WTC11 (cell line): ENCODE data around the gene TIMELESS. TPM values are rescaled to one million over a fixed set of nuclear protein-coding genes. Genes with fewer than 3 reads are reported as not detected.
"Not testable (repeated sequence)": the region's sequence is repeated elsewhere in the genome, so short reads cannot be mapped to it uniquely, and the experiment has no call there.

Experiments
- ATAC-seq: fragments of 200-7000 bp; cut with Tn5 transposase; 2 replicates; pipeline ENCODE4 v1.10.0; 2021; ENCODE audit warnings: mild to moderate bottlenecking, moderate library complexity
- CTCF ChIA-PET: fragments of 300-600 bp; sonication (Branson Sonifier 250); formaldehyde crosslinking; loops from one replicate; lab custom pipeline; 2021; ENCODE audit warnings: antibody characterized with exemption; lab: Charles Lee
- POLR2A ChIA-PET: fragments of 350-600 bp; sonication (Branson Sonifier 250); formaldehyde crosslinking; loops from one replicate; lab custom pipeline; 2021; ENCODE audit warnings: antibody characterized with exemption; lab: Charles Lee
- DNase-seq: peaks from one replicate; pipeline ENCODE4 v3.0.0; 2021; ENCODE audit warnings: low spot score
- H3K27ac Mint-ChIP-seq: 2 replicates; pipeline ENCODE4 v1.8.0; 2021; ENCODE audit warnings: mixed read lengths
- H3K27me3 Mint-ChIP-seq: 2 replicates; pipeline ENCODE4 v1.8.0; 2021; ENCODE audit warnings: low read depth, mild to moderate bottlenecking, moderate library complexity, mixed read lengths
- H3K36me3 Mint-ChIP-seq: 2 replicates; pipeline ENCODE4 v1.8.0; 2021; ENCODE audit warnings: mixed read lengths
- H3K4me1 Mint-ChIP-seq: 2 replicates; pipeline ENCODE4 v1.8.0; 2022; ENCODE audit warnings: mixed read lengths
- H3K4me3 Mint-ChIP-seq: 2 replicates; pipeline ENCODE4 v1.8.0; 2021; ENCODE audit warnings: mild to moderate bottlenecking, moderate library complexity, mixed read lengths
- H3K9me3 Mint-ChIP-seq: 2 replicates; pipeline ENCODE4 v1.8.0; 2021; ENCODE audit warnings: mixed read lengths
- ERG ChIP-seq: fragments of 250-450 bp; sonication (Bioruptor Pico); IDR thresholded peaks from 2 replicates; pipeline ENCODE4 v1.8.0; 2021; ENCODE audit warnings: mild to moderate bottlenecking
- FOXP4 ChIP-seq: sonication (generic); formaldehyde crosslinking; IDR thresholded peaks from 2 replicates; pipeline ENCODE4 v1.8.0; 2022; ENCODE audit warnings: mild to moderate bottlenecking, missing genetic modification reagents
- IRF1 ChIP-seq: sonication (generic); formaldehyde crosslinking; IDR thresholded peaks from 2 replicates; pipeline ENCODE4 v1.8.0; 2023; ENCODE audit warnings: missing genetic modification reagents
- MLX ChIP-seq: sonication (generic); formaldehyde crosslinking; IDR thresholded peaks from 2 replicates; pipeline ENCODE4 v1.8.1; 2023; ENCODE audit warnings: mild to moderate bottlenecking, missing genetic modification reagents, moderate library complexity
- NFATC4 ChIP-seq: fragments of 250-450 bp; sonication (Bioruptor Pico); IDR thresholded peaks from 2 replicates; pipeline ENCODE4 v1.9.0; 2021; ENCODE audit warnings: mild to moderate bottlenecking
- NFYB ChIP-seq: sonication (generic); formaldehyde crosslinking; conservative IDR thresholded peaks from 2 replicates; pipeline ENCODE4 v1.8.0; 2022; ENCODE audit warnings: low read depth, missing genetic modification reagents
- OVOL2 ChIP-seq: fragments of 250-450 bp; sonication (Bioruptor Pico); IDR thresholded peaks from 2 replicates; pipeline ENCODE4 v1.9.0; 2021; ENCODE audit warnings: mild to moderate bottlenecking, borderline replicate concordance
- PREB ChIP-seq: sonication (generic); formaldehyde crosslinking; IDR thresholded peaks from 2 replicates; pipeline ENCODE4 v1.8.1; 2022; ENCODE audit warnings: mild to moderate bottlenecking, missing genetic modification reagents, moderate library complexity, borderline replicate concordance
- TEAD1 ChIP-seq: sonication (generic); formaldehyde crosslinking; IDR thresholded peaks from 2 replicates; pipeline ENCODE4 v1.8.0; 2022; ENCODE audit warnings: mild to moderate bottlenecking, missing genetic modification reagents
- ZBTB21 ChIP-seq: sonication (generic); formaldehyde crosslinking; IDR thresholded peaks from 2 replicates; pipeline ENCODE4 v1.8.1; 2023; ENCODE audit warnings: mild to moderate bottlenecking, missing genetic modification reagents, borderline replicate concordance
- ZNF423 ChIP-seq: fragments of 250-450 bp; sonication (Bioruptor Pico); IDR thresholded peaks from 2 replicates; pipeline ENCODE4 v2.1.2; 2022; ENCODE audit warnings: mild to moderate bottlenecking, moderate library complexity
- total RNA-seq: library from RNA; stranded (reverse); gene quantifications from 3 replicates; pipeline ENCODE4 v1.2.3, GENCODE V29; 2021

The TIMELESS gene
- total RNA-seq, 1 experiment from 2014 or later = 60.9 TPM

GRCh38 chr12:56451147-56451546, 1.9 kb upstream of the TIMELESS start (continued):
- TF ChIP-seq ZNF423 (CRISPR knock-in tag) = no peak
- no peak for TF ChIP-seq NFATC4
- TF ChIP-seq, all 79 proteins: peak for 0

- POLR2A ChIA-PET = interaction anchor here (1.0 to 3.1 kb wide), 3 partner anchors 10 to 261 kb away, joined by 4 to 15 read pairs (median 4); partner anchors contain the start of genes RNF41 and SMARCC2
- H3K9me3 Mint-ChIP-seq = peaks cover 8% of the 10 kb centered on the region; the same call in 1 of the 2 replicates
- ATAC-seq (no peak), DNase-seq (no peak)
- H3K36me3 Mint-ChIP-seq = peaks cover 15% of the 10 kb centered on the region
- no peak for TF ChIP-seq NFATC4
- peaks cover 34% of the 10 kb centered on the region for H3K4me1 Mint-ChIP-seq
- peaks cover 10% of the 10 kb centered on the region for H3K27me3 Mint-ChIP-seq
- CTCF ChIA-PET = interaction anchor here (0.6 to 3.5 kb wide), 11 partner anchors 9 to 1133 kb away, joined by 3 to 35 read pairs (median 5); partner anchors contain the start of genes CNPY2, ESYT1 and STAT2
- H3K27ac Mint-ChIP-seq = no peak overlapping the region
- peak overlapping the region; percentile 82; the same call in 1 of the 2 replicates for H3K4me3 Mint-ChIP-seq
Measured at GRCh38 chr12:56450241-56450640, 1.0 kb upstream of the TIMELESS start.

GRCh38 chr12:56449622-56449984, 377 bp upstream of the TIMELESS start:
- POLR2A ChIA-PET = interaction anchor here (0.6 to 3.1 kb wide), 8 partner anchors 11 to 322 kb away, joined by 3 to 19 read pairs (median 4); partner anchors contain the start of genes CNPY2, COQ10A, ESYT1 and RNF41
- DNase-seq (no peak), ATAC-seq (peak; percentile 2)
- CTCF ChIA-PET = interaction anchor here (0.6 to 3.5 kb wide), 11 partner anchors 10 to 260 kb away, joined by 3 to 35 read pairs (median 7); partner anchors contain the start of genes CNPY2, GLS2, SMARCC2 and STAT2
- TF ChIP-seq OVOL2 (CRISPR knock-in tag) = no peak
- no peak for TF ChIP-seq PREB (CRISPR knock-in tag)
- peak overlapping the region; percentile 82 for H3K4me3 Mint-ChIP-seq
- peaks cover 7% of the 10 kb centered on the region for H3K27me3 Mint-ChIP-seq
- H3K4me1 Mint-ChIP-seq = peaks cover 37% of the 10 kb centered on the region
- peak overlapping the region; percentile 97 for H3K27ac Mint-ChIP-seq
- peaks cover 12% of the 10 kb centered on the region for H3K9me3 Mint-ChIP-seq
- peaks cover 20% of the 10 kb centered on the region for H3K36me3 Mint-ChIP-seq

- H3K4me3 Mint-ChIP-seq, ATAC-seq, CTCF ChIA-PET, H3K27me3 Mint-ChIP-seq, DNase-seq: not testable (repeated sequence)
- TF ChIP-seq TEAD1 (peak; percentile 29; the same call in 1 of the 2 replicates), FOXP4 (CRISPR knock-in tag) (peak; percentile 65; the same call in 1 of the 2 replicates)
- Mint-ChIP-seq H3K36me3 (peaks cover 63% of the 10 kb centered on the region), H3K9me3 (peaks cover 45% of the 10 kb centered on the region), H3K4me1 (peaks cover 26% of the 10 kb centered on the region), H3K27ac (peak overlapping the region; percentile 44; the same call in 1 of the 2 replicates)
- POLR2A ChIA-PET = interaction anchor here (0.7 kb wide), 1 partner anchor 399 kb away, joined by 3 read pairs; no protein-coding TSS in a partner anchor
Measured at GRCh38 chr12:56443208-56443607, 6.0 kb downstream of the TIMELESS start.

- ATAC-seq (no peak), DNase-seq (no peak)
- no peak overlapping the region for H3K4me3 Mint-ChIP-seq
- H3K27ac Mint-ChIP-seq = peak overlapping the region; percentile 54
- H3K4me1 Mint-ChIP-seq = peaks cover 14% of the 10 kb centered on the region
- H3K27me3 Mint-ChIP-seq = no peaks in the 10 kb centered on the region
- TF ChIP-seq ERG (no peak), ZBTB21 (CRISPR knock-in tag) (no peak), IRF1 (CRISPR knock-in tag) (no peak), NFYB (CRISPR knock-in tag) (no peak), MLX (no peak)
- H3K36me3 Mint-ChIP-seq = peaks cover 28% of the 10 kb centered on the region
- H3K9me3 Mint-ChIP-seq = peaks cover 15% of the 10 kb centered on the region
- CTCF ChIA-PET = interaction anchor here (1.6 to 2.7 kb wide), 2 partner anchors 26 to 78 kb away, joined by 5 to 20 read pairs; partner anchors contain the start of gene STAT2
- POLR2A ChIA-PET = no interaction called here
Measured at GRCh38 chr12:56437430-56438176, 11.6 kb downstream of the TIMELESS start.
